PFSK-1 (cell line): ENCODE results near the gene RELL1.

ENCODE experiments used
- FOXP2 ChIP-seq: optimal IDR thresholded peaks from 2 replicates; pipeline ENCODE3; 2011; ENCODE audit warnings: borderline replicate concordance, control low read depth, inconsistent platforms; ENCODE audit not compliant: insufficient read depth; ENCODE audit errors: extremely low read length, extremely low read depth
- POLR2AphosphoS5 ChIP-seq: IDR thresholded peaks from 2 replicates; pipeline ENCODE4 v1.6.1; 2012; ENCODE audit warnings: low read depth, mild to moderate bottlenecking, control low read depth, low read length, moderate library complexity
- REST ChIP-seq, 2 experiments: IDR thresholded peaks; 2 replicates each; pipeline versions ENCODE4 v1.6.1 to v1.8.0; 2011 to 2012; ENCODE audit warnings: low read depth in 2 of 2, low read length in 2 of 2, control low read depth in 1 of 2, inconsistent platforms in 1 of 2, mild to moderate bottlenecking in 1 of 2, moderate library complexity in 1 of 2; ENCODE audit not compliant: insufficient read depth in 1 of 2
- SIN3A ChIP-seq: IDR thresholded peaks from 2 replicates; pipeline ENCODE4 v1.6.1; 2012; ENCODE audit warnings: mild to moderate bottlenecking, low read length, moderate library complexity, borderline replicate concordance; ENCODE audit not compliant: insufficient read depth
- TAF1 ChIP-seq: IDR thresholded peaks from 2 replicates; pipeline ENCODE4 v1.6.1; 2012; ENCODE audit warnings: low read length, control low read depth, borderline replicate concordance; ENCODE audit not compliant: insufficient read depth

The RELL1 gene

GRCh38 chr4:37723067-37723466 lies 36.9 kb upstream of the RELL1 start:
- TF ChIP-seq POLR2AphosphoS5, result no peak
- TF ChIP-seq REST (IDR thresholded peaks at IDR 0.05; ENCODE audit: insufficient read depth in 1 of 2, low read depth in 2 of 2, low read length in 2 of 2), result no peak
- no peak for TF ChIP-seq TAF1
- TF ChIP-seq FOXP2, result no peak
- TF ChIP-seq SIN3A, result no peak

GRCh38 chr4:37721995-37722638 lies 35.9 kb upstream of the RELL1 start:
- TF ChIP-seq FOXP2, result no peak
- TF ChIP-seq REST (IDR thresholded peaks at IDR 0.05; ENCODE audit: insufficient read depth in 1 of 2, low read depth in 2 of 2, low read length in 2 of 2), result no peak
- no peak for TF ChIP-seq TAF1
- no peak for TF ChIP-seq SIN3A
- no peak for TF ChIP-seq POLR2AphosphoS5

- TF ChIP-seq FOXP2 (no peak), POLR2AphosphoS5 (no peak), TAF1 (no peak), SIN3A (no peak), REST (IDR thresholded peaks at IDR 0.05; ENCODE audit: insufficient read depth in 1 of 2, low read depth in 2 of 2, low read length in 2 of 2) (no peak)
These were observed 32.8 kb upstream of the RELL1 start for GRCh38 chr4:37719021-37719420.

- no peak for TF ChIP-seq POLR2AphosphoS5
These were observed 31.4 kb upstream of the RELL1 start for GRCh38 chr4:37717576-37717975.

- TF ChIP-seq FOXP2, result no peak
- TF ChIP-seq SIN3A, result no peak
- TF ChIP-seq REST (IDR thresholded peaks at IDR 0.05; ENCODE audit: insufficient read depth in 1 of 2, low read depth in 2 of 2, low read length in 2 of 2), result no peak
- no peak for TF ChIP-seq TAF1
- no peak for TF ChIP-seq POLR2AphosphoS5
These were observed 29.8 kb upstream of the RELL1 start for GRCh38 chr4:37715889-37716402.
